Skeletal muscle tissue (tissue), 4 donors: ENCODE measurements around the gene DHX58. TPM values are rescaled to one million over a fixed set of nuclear protein-coding genes. Genes with fewer than 3 reads are reported as not detected.

Experiments used
- H3K27ac ChIP-seq: one replicate; pipeline ENCODE4 v1.7.0; 2013; ENCODE audit warnings: mild to moderate bottlenecking, low read depth, low read length, inconsistent platforms
- H3K27me3 ChIP-seq, 3 donors: one replicate each; pipeline ENCODE4 v1.7.0; 2013; ENCODE audit warnings: low read length in 3 of 3; ENCODE audit not compliant: control insufficient read depth in 3 of 3, insufficient read depth in 3 of 3
- H3K36me3 ChIP-seq, 3 donors: one replicate each; pipeline ENCODE4 v1.7.0; 2013; ENCODE audit warnings: low read length in 3 of 3; ENCODE audit not compliant: control insufficient read depth in 3 of 3, insufficient read depth in 3 of 3
- H3K4me1 ChIP-seq, 3 donors: one replicate each; pipeline ENCODE4 v1.7.0; 2013; ENCODE audit warnings: low read length in 3 of 3, mild to moderate bottlenecking in 3 of 3; ENCODE audit not compliant: control insufficient read depth in 3 of 3, insufficient read depth in 3 of 3
- H3K4me3 ChIP-seq, 3 donors: one replicate each; pipeline ENCODE4 v1.7.0; 2013; ENCODE audit warnings: low read length in 3 of 3
- H3K9ac ChIP-seq, 3 donors: one replicate each; pipeline ENCODE4 v1.7.0; 2013; ENCODE audit warnings: low read length in 3 of 3, mild to moderate bottlenecking in 3 of 3, moderate library complexity in 2 of 3, low read depth in 1 of 3
- H3K9me3 ChIP-seq, 3 donors: one replicate each; pipeline ENCODE4 v1.7.0; 2013; ENCODE audit warnings: low read length in 3 of 3; ENCODE audit not compliant: control insufficient read depth in 3 of 3
- total RNA-seq: library from RNA; depleted of rRNA; stranded (reverse); fragments of >200 nt; gene quantifications from one replicate; pipeline ENCODE4 v1.2.3, GENCODE V29; 2014
- donor health status: Osteomylitis.

The DHX58 gene
- total RNA-seq, 1 donor from 2014 or later, result 3.7 TPM

DNA sequence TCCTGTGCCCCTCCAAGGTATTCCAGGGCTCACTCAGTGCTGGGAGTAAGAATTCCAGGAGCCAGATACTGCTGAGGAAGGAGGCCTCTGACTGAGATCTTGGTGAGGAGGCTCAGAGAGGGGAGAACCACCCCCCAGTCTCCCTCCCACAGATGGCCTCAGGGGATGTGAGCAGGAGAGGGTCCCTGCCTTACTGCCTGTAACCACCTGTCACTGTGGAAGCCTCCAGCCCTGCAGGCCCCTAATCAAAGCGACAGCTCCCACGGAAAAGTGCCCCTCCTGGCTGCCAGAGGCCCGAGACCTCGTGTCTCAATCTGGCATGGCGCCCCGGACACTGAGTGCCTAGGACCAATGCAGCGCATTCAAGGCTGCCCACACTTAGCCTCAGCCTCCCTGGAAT, 54.5 kb downstream of the DHX58 start:
- H3K36me3 ChIP-seq, result peaks cover 0 to 2% (median 0%) of the 10 kb centered on the region in 3 donors
- no peaks in the 10 kb centered on the region for H3K9me3 ChIP-seq
- H3K4me3 ChIP-seq, result no peak overlapping the region
- H3K27me3 ChIP-seq, result peaks cover 0 to 20% (median 3%) of the 10 kb centered on the region in 3 donors
- H3K9ac ChIP-seq, result peak overlapping the region in 1 of 3 donors; percentile 33
- peaks cover 0 to 5% (median 5%) of the 10 kb centered on the region in 3 donors for H3K4me1 ChIP-seq
- no peak overlapping the region for H3K27ac ChIP-seq

DNA sequence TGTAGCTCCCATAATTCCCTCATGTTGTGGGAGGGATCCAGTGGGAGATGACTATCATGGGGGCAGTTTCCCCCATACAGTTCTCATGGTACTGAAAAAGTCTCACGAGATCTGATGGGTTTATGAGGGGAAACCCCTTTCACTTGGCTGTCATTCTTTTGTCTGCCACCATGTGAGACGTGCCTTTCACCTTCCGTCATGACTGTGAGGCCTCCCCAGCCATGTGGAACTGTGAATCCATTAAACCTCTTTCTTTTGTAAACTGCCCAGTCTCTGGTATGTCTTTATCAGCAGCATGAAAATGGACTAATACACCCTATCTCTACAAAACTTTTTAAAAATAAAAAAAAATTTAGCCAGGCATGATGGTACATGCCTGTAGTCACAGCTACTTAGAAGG, 55.9 kb downstream of the DHX58 start:
- H3K27me3 ChIP-seq, result peaks cover 0 to 22% (median 3%) of the 10 kb centered on the region in 3 donors
- H3K27ac ChIP-seq, result no peak overlapping the region
- H3K9me3 ChIP-seq, result no peaks in the 10 kb centered on the region
- peaks cover 0 to under 1% (median 0%) of the 10 kb centered on the region in 3 donors for H3K4me1 ChIP-seq
- peaks cover 0 to 2% (median 0%) of the 10 kb centered on the region in 3 donors for H3K36me3 ChIP-seq
- H3K9ac ChIP-seq, result no peak overlapping the region
- no peak overlapping the region for H3K4me3 ChIP-seq

DNA sequence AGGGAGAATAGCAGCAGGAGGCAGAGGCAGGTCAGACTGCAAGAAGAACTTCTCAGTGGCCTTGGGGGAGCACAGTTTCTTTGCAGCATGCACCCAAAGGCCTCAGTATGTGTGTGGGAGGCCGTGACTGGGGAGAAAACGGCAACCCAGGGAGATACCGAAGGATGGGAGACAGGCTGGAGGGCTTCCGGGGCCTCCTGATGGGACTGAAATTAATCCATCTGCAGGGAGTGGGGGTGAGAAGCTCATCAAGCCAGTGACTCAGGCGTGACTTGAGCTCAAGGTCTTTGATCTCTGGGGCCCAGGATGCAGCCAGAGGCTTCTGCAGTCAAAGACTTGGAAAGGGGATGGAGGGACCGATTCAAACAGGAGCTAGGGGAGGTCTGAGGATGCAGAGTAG, 57.0 kb downstream of the DHX58 start:
- Histone ChIP-seq H3K36me3 (no peaks in the 10 kb centered on the region), H3K4me1 (peaks cover 3 to 8% (median 7%) of the 10 kb centered on the region in 3 donors), H3K27me3 (peaks cover 0 to 22% (median 3%) of the 10 kb centered on the region in 3 donors)

DNA sequence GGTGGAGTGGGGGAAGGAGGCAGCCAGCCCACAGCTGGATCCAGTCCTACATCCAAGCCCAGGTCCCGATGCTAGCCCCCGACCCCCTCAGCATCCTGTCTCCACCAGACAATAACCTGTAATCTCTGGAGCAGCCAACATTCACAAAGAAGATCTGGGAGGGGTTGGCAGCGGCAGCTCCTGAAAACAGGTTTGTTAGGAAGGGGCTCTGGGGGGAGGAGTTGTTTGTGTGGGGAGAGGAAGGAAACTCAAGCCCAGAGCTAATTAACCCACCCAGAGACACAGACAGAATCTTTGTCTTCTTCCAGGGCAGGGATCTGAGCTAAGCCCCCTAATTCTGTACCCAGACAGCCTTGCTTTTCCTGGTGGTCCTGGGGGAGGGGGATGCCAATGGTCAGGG, 57.5 kb downstream of the DHX58 start:
- Histone ChIP-seq H3K4me1 (peaks cover 4 to 8% (median 7%) of the 10 kb centered on the region in 3 donors), H3K9me3 (no peaks in the 10 kb centered on the region), H3K27me3 (peaks cover 0 to 22% (median 3%) of the 10 kb centered on the region in 3 donors), H3K4me3 (no peak overlapping the region), H3K9ac (no peak overlapping the region), H3K27ac (no peak overlapping the region), H3K36me3 (no peaks in the 10 kb centered on the region)

More for the DNA sequence above, 57.0 kb downstream of the DHX58 start:
- no peak overlapping the region for H3K27ac ChIP-seq
- no peaks in the 10 kb centered on the region for H3K9me3 ChIP-seq
- no peak overlapping the region for H3K4me3 ChIP-seq
- H3K9ac ChIP-seq, result no peak overlapping the region

DNA sequence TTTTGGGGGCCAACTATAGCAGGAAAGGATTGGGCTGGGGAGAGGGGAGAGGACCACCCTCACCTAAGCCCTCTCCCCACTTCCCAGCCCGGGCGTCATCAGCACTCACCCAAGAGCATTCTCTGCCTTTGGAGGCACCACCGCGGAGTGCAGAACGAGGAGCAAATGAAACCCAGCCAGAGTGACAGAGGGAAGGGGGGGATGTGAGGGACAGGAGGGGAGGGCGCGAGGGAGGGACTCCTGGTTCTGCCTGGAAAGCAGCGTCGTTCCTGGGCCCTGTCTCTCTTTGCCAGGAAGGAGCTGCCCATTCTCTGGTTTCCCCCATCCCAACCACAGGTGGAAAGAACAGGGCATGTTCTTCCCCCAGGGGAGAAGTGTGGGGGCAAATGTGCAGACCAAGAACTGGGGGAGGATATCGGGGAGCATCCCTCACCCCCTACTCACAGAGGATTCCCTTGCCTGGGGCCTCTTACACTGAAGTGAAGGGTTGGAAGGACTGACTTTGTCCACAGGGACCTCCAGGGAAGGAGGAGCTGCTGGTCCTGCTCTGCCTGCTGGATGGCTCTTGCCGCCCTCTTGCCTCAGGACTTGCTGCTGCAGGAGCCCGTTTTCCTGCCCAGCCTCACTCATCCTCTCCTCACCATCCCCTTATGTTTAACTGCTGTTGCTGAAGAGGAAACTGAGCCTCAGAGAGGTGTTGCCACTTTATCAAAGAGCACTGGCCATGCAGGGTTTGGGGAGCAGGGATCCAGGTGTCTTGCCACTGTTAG, 58.6 kb downstream of the DHX58 start:
- peaks cover 11 to 14% (median 13%) of the 10 kb centered on the region in 3 donors for H3K4me1 ChIP-seq
- no peak overlapping the region for H3K27ac ChIP-seq
- H3K27me3 ChIP-seq, result peaks cover 0 to 22% (median 3%) of the 10 kb centered on the region in 3 donors
- no peaks in the 10 kb centered on the region for H3K36me3 ChIP-seq
- H3K9me3 ChIP-seq, result no peaks in the 10 kb centered on the region
- no peak overlapping the region for H3K9ac ChIP-seq
- no peak overlapping the region for H3K4me3 ChIP-seq

DNA sequence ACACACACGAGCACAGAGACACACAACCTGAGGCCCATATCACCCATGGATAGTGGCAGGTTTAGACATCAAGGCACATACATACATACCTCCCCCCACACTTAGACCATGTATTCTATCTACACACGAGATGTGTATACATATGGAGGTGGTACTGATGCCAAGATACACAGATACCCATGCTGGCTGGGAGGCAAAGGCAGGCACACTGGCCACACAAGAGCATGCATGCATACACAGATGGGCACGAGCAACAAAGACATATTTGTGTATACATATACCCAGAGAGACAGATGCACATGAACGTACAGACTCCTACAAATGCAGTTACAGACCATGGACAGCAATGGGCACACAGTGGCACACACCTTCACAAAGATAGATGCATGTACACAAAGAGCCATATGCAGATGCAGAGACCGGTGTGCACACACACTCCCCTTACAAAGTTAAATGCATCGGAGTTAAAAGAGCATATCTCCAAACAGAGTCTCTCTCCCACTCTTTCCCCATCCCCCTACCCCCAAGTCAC, 60.1 kb downstream of the DHX58 start:
- Histone ChIP-seq H3K4me1 (peaks cover 11 to 14% (median 13%) of the 10 kb centered on the region in 3 donors), H3K36me3 (no peaks in the 10 kb centered on the region), H3K9me3 (no peaks in the 10 kb centered on the region), H3K27me3 (peaks cover 0 to 22% (median 3%) of the 10 kb centered on the region in 3 donors), H3K9ac (no peak overlapping the region), H3K4me3 (no peak overlapping the region), H3K27ac (no peak overlapping the region)

DNA sequence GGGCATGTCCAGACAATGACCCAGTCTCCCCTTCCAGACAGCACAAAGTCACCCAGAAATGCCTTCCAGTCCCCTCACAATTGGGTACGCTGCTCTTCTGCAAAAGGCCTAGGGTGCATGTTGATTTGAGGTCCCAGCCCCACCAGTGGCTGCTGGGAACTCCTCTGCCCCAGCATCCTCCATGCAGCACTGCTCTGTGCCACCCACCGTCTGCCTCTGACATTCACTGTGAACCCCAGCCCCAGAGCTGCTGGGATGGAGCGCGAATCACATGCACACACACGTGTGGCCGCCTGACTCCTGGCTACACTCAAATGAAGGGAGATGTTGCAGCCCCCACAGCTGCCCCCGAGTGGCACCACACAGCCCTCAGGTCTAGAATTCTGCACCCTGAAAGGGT, 60.9 kb downstream of the DHX58 start:
- no peak overlapping the region for H3K27ac ChIP-seq
- peaks cover 0 to 22% (median 3%) of the 10 kb centered on the region in 3 donors for H3K27me3 ChIP-seq
- peaks cover 11 to 14% (median 13%) of the 10 kb centered on the region in 3 donors for H3K4me1 ChIP-seq
- no peak overlapping the region for H3K4me3 ChIP-seq
- no peaks in the 10 kb centered on the region for H3K9me3 ChIP-seq
- no peaks in the 10 kb centered on the region for H3K36me3 ChIP-seq
- no peak overlapping the region for H3K9ac ChIP-seq

Other genes with a start within 250 kb of the DHX58 start
- gene KLHL11, start 247.3 kb downstream of the DHX58 start, total RNA-seq, result 19.3 TPM
- gene ACLY, start 193.8 kb downstream of the DHX58 start, total RNA-seq, result 49.1 TPM
- 1.0 TPM for gene ODAD4, start 182.1 kb downstream of the DHX58 start, total RNA-seq
- 25.1 TPM for gene CNP, start 145.9 kb downstream of the DHX58 start, total RNA-seq
- 55.3 TPM for gene DNAJC7, start 95.3 kb downstream of the DHX58 start, total RNA-seq
- gene NKIRAS2, start 92.6 kb downstream of the DHX58 start, total RNA-seq, result 22.4 TPM
- gene C17orf113, start 62.1 kb downstream of the DHX58 start, total RNA-seq, result 1.6 TPM
- gene ZNF385C, start 14.2 kb downstream of the DHX58 start, total RNA-seq, result 0.52 TPM
- 8.9 TPM for gene KAT2A, start 8.7 kb upstream of the DHX58 start, total RNA-seq
- not detected for gene HSPB9, start 10.1 kb upstream of the DHX58 start, total RNA-seq
- 19.8 TPM for gene RAB5C, start 42.3 kb upstream of the DHX58 start, total RNA-seq
- gene KCNH4, start 68.4 kb upstream of the DHX58 start, total RNA-seq, result not detected
- not detected for gene HCRT, start 72.7 kb upstream of the DHX58 start, total RNA-seq
- gene GHDC, start 81.8 kb upstream of the DHX58 start, total RNA-seq, result 7.3 TPM
- gene STAT5B, start 163.7 kb upstream of the DHX58 start, total RNA-seq, result 31.3 TPM
- 18.3 TPM for gene STAT5A, start 175.8 kb upstream of the DHX58 start, total RNA-seq